Fibroblast of upper back skin (primary cell): ENCODE measurements around the gene PLPPR3.
"Not testable (repeated sequence)": the region's sequence is repeated elsewhere in the genome, so short reads cannot be mapped to it uniquely, and the experiment has no call there.

Experiments used
- DNase-seq: peaks from one replicate; pipeline ENCODE4 v3.0.0-alpha.2; 2013

PLPPR3 gene

DNA sequence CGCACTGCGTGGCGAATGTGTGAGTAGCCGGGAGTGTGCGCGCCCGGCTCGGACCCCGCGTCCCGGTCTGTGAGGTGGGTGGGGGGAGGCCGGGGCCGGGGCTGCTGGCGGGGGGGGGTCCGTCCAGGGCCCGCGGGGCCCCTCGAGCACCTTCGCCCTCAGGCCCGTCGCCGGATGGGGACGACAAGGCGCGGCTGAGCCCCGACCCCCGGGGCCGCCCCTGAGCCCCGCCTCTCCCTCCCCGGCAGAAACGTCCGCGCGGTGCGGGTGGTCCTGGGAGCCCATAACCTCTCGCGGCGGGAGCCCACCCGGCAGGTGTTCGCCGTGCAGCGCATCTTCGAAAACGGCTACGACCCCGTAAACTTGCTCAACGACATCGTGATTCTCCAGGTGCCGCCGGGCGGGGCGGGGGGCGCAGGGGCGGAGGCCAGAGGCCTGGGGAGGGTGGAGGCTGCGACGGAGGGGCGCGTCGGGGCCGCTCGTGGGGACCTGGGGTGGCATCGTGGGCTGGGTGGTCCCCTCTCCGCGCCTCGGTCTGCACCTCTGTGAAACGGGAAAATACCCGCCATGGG, 31.3 kb upstream of the PLPPR3 start:
- DNase-seq = no peak

DNA sequence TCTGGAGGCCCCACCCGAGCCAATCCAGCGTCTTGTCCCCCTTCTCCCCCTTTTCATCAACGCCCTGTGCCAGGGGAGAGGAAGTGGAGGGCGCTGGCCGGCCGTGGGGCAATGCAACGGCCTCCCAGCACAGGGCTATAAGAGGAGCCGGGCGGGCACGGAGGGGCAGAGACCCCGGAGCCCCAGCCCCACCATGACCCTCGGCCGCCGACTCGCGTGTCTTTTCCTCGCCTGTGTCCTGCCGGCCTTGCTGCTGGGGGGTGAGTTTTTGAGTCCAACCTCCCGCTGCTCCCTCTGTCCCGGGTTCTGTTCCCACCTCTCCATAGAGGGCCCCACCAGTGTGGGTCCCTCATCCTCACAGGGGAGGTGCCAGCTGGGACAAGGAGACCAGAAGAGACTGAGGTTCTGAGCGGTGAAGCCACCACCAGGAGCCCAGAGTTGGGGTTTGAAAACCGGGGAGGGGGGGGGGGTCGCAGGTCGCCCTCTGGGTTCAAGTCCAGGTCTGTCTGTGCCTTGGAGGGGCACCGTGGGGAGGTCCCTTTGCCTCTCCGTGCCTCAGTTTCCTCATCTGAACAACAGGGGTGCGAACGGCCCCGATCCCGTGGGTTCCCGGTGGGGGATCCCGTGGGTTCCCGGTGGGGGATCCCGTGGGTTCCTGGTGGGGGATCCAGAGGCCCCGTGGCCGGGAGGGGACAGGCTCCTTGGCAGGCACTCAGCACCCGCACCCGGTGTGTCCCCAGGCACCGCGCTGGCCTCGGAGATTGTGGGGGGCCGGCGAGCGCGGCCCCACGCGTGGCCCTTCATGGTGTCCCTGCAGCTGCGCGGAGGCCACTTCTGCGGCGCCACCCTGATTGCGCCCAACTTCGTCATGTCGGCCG, 30.6 kb upstream of the PLPPR3 start, which contains the start of gene ELANE:
ELANE (plus strand) TSS at position 168 of the 878 bp plus-strand sequence; CDS start at position 194, 26 bp downstream.
- no peak for DNase-seq

DNA sequence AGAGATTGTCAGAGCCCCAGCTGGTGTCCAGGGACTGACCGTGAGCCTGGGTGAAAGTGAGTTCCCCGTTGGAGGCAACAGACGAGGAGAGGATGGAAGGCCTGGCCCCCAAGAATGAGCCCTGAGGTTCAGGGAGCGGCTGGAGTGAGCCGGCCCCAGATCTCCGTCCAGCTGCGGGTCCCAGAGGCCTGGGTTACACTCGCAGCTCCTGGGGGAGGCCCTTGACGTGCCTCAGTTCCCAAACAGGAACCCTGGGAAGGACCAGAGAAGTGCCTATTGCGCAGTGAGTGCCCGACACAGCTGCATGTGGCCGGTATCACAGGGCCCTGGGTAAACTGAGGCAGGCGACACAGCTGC, 29.2 kb upstream of the PLPPR3 start:
- no peak for DNase-seq

DNA sequence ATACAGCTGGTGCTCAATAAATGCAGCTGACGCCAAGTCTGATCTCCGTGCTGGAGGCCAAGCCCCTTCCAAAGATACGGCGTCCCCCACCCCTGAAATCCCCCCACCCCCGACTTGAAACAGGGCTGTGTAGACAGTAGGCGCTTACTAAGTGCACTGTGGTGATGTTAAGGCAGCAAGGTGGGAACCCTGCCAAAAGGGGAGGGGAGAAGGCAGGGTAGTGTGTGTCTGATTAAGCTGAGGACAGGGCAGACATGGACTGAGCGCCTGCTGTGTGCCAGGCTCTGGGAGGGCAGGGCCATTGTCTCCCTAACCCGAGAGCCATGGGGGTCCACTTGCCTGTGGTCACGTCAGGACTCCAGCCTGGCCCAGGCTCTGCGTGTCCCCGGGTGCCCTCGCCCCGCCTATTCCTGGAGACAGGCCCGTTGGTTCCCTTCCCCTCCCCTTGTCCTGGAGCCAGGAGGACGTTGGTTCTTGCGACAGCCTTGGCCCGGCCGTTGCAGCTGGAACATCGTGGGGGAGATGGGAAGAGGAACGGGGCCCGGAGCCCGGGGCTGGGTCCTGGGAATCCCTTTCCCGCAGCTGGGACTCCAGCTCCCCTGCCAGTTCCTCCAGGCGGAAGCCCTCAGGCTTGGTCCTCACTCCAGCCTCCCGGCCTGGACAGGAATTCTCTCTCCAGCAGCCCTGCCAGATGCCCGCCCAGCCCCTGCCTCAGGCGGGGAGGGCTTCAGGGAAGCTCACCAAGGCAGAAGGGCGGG, 28.6 kb upstream of the PLPPR3 start:
- peak; percentile 84 for DNase-seq

DNA sequence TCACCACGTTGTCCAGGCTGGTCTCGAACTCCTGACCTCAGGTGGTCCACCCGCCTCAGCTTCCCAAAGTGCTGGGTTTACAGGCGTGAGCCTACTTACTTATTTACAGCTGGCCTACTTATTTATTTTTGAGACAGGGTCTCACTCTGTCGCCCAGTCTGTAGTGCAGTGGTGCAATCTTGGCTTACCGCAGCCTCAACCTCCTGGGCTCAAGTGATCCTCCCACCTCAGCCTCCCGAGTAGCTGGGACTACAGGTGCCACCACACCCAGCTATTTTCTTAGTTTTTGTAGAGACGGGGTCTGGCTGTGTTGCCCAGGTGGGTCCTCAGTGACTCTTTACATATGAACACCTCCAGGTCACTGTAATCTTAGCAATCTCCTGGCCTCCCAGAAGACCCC, 27.4 kb upstream of the PLPPR3 start:
- DNase-seq = not testable (repeated sequence)

DNA sequence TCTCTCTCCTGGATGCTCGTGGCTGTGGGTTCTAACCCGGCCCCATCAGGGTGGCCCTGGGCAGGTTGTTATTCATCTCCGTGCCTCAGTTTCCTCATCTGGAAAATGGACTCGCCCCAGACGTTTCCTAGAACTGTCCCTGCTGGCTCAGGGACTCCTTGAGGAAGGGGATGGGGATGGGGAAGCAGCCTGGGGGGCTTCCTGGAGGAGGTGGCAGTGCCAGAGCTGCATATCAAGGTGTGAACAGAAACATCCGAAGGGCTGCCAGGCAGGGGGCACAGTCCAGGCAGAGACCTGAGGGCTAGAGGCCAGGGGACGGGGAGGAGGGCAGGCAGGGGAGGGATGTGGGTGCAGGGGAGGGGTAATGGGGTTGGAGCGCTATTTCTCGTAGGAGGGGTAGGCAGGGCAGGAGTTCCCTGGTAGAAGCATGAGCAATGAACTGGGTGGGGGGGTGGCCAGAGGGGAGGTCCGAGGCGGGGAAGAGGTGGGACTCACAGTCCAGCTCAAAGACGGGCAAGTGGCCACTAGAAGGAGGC, 26.7 kb upstream of the PLPPR3 start:
- no peak for DNase-seq

DNA sequence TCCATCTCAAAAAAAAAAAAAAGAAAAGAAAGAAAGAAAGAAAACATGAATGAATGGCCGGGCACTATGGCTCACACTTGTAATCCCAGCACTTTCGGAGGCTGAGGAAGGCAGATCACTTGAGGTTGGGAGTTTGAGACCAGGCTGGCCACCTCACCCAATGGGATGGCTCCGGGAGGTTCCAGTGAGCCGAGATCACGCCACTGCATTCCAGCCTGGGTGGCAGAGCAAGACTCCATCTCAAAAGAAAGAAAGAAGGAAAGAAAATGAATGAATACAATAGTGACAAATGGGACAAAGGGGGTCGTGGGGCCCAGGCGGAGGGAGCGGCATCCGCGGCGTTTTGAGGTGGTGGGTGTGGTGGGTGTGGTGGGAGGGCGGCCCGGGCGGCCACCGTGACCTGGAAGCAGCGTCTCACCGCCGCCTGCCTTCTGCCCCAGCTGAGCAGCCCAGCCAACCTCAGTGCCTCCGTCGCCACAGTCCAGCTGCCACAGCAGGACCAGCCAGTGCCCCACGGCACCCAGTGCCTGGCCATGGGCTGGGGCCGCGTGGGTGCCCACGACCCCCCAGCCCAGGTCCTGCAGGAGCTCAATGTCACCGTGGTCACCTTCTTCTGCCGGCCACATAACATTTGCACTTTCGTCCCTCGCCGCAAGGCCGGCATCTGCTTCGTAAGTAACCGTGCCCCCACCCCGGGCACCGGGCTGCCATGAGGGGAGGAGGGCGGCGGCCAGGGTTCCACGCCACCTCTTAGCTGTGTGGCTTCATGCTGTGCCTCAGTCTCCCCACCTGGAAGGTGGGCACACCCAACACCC, 24.2 kb upstream of the PLPPR3 start:
- no peak for DNase-seq

DNA sequence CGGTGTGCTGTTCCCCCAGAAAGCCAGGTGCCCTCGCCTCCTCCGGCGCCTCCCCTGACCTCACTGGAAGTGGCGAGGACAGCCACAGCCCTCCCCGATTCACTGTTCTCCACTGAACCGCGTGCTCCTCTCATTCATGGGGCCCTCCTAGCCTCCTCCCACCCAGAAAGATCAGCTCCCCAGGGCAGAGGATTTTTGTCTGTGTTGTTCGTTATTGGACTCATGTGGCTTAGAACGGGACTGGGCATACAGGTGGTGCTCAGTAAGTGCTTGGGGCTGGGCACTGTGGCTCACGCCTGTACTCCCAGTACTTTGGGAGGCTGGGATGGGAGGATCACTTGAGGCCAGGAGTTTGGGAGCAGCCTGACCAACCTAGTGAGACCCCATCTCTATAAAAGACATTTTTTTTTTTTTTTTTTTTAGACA, 22.8 kb upstream of the PLPPR3 start:
- DNase-seq = no peak

DNA sequence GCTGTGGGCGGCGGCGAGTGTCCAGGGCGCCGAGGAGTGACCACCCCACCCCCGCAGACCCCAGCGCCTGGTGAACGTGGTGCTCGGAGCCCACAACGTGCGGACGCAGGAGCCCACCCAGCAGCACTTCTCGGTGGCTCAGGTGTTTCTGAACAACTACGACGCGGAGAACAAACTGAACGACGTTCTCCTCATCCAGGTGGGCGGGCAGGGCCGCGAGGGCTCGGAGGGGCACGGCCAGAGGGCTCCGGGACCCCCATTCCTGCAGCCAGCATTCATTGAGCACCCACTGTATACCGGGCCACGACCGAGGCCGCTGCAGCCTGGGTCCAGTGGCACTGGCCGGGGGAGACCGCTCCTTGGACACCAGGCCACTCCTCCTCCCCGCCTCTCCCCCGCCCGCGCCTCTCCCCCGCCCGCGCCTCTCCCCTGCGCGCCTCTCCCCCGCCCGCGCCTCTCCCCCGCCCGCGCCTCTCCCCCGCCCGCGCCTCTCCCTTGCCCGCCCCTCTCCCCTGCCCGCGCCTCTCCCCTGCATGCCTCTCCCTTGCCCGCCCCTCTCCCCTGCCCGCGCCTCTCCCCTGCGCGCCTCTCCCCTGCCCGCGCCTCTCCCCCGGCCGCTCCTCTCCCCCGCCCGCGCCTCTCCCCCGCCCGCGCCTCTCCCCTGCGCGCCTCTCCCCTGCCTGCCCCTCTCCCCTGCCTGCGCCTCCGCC, 22.2 kb upstream of the PLPPR3 start:
- DNase-seq = no peak

DNA sequence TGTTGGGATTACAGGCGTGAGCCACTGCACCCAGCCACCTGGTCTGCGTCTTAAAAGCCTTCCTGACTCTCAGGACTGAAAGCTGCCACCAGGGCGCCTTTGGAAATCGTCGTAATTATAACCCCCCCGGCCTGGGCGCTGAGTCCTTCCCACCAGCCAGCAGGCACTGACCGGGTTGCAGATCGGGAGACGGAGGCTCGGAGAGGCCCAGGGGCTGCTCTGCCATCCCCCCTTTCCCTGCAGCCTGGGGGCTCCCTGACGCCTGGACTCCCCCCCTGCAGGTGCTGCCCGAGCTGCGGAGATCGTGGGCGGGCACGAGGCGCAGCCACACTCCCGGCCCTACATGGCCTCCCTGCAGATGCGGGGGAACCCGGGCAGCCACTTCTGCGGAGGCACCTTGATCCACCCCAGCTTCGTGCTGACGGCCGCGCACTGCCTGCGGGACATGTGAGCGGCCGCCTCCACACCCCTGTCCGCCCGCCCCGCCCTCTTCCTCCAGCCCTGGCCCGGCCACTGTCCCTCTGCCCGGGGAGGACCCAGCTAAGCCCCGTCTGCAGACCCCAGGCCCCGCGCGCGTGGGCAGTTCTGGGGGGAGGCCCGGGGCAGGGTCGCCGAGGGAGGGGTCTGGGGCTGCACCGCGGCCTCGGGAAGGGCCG, 21.6 kb upstream of the PLPPR3 start:
- no peak for DNase-seq

DNA sequence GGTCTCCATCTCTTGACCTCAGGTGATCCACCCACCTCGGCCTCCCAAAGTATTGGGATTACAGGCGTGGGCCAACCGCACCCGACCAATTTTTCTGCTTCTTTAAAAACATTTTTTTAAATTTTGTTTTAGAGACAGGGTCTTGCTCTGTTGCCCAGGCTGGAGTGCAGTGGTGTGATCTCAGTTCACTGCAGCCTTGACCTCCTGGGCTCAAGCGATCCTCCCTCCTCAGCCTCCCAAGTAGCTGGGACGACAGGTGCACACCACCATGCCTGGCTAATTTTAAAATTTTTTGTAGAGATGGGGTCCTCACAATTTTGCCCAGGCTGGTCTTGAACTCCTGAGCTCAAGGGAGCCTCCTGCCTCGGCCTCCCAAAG, 21.0 kb upstream of the PLPPR3 start:
- not testable (repeated sequence) for DNase-seq

DNA sequence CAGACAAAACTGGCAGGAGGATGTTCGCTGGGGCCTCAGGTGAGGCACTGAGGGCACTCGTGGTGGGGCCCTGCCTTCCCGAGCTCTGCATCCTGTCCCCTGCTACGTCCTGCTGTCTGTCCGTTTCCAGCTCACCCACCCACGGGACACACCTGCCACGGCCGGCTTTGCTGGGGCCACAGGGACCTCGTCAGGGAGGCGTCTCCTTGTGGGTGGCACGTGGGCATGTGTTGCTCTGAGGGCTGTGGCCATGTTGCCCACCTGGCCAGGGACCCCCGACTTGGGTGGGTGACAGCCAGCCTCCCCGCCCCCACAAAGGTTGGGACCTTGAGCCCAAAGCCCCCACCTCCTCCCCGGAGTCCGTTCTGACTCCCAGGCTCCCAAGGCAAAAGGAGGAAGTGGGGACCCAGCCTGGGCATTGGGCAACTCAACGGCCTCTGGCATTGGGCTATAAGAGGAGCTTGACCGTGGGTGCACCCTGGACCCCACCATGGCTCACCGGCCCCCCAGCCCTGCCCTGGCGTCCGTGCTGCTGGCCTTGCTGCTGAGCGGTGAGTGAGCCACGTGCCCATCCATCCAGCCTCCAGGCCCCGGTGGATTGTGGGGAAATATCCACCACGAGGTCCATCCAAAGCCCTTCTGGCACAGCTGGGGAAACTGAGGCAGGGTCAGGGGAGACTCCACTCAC, 18.9 kb upstream of the PLPPR3 start, which contains the start of gene PRTN3:
PRTN3 (plus strand) TSS at position 481 of the 688 bp plus-strand sequence; CDS start at position 491, 10 bp downstream.
- no peak for DNase-seq

DNA sequence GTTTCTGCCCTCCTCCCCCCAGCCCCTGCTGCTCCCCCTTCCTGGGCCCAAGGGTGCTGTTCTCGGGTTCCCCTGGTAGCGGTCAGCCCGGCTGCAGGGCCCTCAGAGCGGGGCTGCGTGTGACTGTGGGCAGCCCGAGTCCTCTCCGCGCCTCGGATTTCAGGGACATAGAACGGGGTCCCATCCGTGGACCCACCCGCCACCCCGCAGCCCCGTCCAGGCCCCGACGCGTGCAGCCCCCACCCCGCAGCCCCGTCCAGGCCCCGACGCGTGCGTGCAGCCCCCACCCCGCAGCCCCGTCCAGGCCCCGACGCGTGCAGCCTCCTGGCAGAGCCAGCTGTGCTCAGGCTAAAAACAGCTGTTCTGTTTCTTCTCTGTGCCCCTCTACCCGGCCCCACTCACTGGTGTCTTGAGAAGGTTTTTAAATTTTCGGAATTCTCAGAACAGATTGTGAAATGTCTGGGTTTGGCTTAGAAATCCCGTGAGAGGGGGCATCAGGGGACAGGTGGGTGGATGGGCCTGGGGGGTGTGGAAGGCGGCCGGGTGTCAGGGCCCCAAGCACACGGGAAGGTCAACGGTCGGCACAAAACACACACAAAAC, 13.6 kb upstream of the PLPPR3 start:
- DNase-seq = no peak

DNA sequence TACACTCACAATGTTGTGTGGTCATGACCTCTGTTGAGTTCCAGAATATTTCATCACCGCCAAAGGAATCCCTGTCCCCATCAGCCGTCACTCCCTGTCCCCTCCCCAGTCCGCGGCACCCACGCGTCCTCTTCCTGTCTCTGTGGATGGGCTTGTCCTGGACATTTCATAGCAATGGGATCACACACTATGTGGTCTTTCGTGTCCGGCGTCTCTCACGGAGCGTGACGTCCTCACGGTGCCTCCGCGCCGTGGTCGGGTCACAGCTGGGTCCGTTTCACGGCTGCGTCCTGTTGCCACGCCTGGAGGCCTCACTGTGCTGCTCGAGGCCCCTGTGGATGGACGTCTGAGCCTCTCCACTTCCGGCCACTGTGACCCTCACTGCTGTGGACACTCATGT, 12.5 kb upstream of the PLPPR3 start:
- no peak for DNase-seq

DNA sequence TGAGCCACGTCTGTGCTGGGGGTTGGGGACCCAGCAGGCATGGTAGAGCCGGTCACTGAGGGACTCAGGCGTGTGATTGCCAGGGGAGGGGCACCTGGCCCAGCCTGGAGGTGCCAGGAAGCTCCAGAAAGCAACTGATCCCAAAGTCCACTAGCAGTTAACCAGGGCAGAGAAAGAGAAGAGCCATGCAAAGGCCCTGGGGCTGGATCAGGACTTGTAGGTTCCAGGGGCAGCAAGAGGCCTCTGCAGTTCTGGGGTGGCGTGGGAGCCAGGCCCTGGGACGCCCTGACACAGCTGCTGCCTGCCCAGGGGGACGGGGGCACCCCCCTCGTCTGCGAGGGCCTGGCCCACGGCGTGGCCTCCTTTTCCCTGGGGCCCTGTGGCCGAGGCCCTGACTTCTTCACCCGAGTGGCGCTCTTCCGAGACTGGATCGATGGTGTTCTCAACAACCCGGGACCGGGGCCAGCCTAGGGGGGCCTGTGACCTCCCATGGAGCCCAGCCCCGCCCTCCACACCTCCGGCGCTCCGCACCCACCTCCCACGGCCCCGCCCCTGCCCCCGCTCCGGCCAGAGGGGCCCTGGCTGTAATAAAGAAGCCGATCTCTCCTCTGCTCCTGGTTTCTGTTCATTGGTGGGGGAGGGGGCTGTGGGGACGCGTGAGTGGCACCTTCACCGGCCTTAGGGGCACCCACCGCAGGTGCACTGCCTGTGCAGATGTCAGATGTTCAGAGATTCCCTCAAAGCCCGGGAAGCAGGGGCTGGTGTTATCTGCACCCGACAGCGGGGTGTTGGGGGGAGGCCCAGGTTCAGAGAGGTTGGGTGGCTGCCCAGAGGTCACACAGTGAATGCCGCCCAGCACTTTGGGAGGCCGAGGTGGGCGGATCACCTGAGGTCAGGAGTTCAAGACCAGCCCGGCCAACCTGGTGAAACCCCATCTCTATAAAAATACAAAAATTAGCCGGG, 9.9 kb upstream of the PLPPR3 start:
- no peak for DNase-seq

DNA sequence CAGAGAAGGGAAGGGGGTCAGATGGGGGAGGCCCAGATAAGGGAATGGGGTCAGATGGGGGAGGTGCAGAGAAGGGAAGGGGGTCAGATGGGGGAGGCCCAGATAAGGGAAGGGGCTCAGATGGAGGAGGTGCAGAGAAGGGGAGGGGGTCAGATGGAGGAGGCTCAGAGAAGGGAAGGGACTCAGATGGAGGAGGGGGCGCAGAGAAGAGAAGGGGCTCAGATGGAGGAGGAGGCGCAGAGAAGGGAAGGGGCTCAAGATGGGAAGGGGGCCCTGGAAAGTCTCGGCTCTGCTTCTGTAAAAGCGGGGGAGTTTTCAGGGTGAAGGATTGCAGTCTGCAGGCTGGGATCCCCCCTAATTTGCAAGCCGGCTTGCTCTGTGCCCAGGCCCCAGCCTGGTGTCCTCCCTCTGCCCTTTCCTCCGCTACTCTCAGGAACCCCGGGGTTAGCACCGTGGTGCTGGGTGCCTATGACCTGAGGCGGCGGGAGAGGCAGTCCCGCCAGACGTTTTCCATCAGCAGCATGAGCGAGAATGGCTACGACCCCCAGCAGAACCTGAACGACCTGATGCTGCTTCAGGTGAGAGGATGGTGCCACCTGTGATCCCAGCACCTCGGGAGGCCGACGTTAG, 7.5 kb upstream of the PLPPR3 start:
- DNase-seq = no peak

DNA sequence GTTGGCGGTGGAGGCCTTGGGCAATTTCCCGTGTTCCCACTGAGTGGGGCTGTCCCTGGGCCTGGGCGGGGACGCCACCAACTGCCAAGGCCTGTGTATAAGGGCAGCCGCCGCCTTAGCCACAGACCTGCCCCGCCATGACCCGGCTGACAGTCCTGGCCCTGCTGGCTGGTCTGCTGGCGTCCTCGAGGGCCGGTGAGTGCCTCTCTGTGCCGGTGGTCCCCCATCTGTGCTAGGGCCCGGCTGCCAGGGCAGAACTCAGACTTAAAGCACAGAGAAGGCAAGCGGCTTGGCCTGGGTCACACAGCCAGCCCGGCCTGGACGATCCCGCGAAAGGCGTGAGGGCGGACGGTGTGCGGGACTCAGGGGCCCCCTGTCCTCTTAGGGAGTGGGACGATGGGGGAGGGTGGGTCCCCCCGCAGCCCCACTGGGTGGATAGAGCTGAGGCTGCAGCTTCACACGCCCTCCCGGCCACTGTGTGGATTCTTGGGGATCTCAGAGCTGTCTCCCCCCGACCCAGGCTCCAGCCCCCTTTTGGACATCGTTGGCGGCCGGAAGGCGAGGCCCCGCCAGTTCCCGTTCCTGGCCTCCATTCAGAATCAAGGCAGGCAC, 6.1 kb upstream of the PLPPR3 start, which contains the start of gene AZU1:
AZU1 (plus strand) TSS at position 128 of the 612 bp plus-strand sequence; CDS start at position 138, 10 bp downstream.
- DNase-seq = no peak

DNA sequence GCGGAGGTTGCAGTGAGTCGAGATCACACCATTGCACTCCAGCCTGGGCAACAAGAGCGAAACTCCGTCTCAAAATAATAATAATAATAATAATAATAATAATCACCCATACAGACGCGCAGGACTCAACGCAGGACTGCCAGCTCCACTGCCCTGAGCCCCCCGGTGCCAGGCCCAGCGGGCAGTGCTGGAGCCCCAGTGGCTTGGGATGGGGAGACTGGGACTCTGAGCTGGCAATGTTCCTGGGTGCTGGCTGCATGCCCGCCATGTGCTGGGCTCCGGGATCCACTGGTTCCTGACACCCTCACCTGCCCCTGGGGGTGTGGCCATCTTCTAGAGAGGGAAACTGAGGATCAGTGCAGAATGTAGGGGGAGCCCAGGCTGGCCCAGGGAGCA, 5.6 kb upstream of the PLPPR3 start:
- no peak for DNase-seq
